Dermis microvascular lymphatic vessel endothelial cell (primary cell): ENCODE results near the gene ZBTB7C. TPM values are rescaled to one million over a fixed set of nuclear protein-coding genes. Genes with fewer than 3 reads are reported as not detected.

ENCODE experiments used
- DNase-seq, 2 donors: peaks; one replicate each; pipeline versions ENCODE4 v3.0.0 to v3.0.0-alpha.2; 2010; ENCODE audit warnings: low read depth in 2 of 2
- total RNA-seq: library from RNA; depleted of rRNA; stranded (reverse); fragments of >200 nt; gene quantifications from 2 replicates; pipeline ENCODE4 v1.2.1, GENCODE V29; 2014

The ZBTB7C gene
- total RNA-seq, 1 donor from 2014 or later: under 0.01 TPM

- DNase-seq: no peak
These were observed 191.6 kb downstream of the ZBTB7C start for GRCh38 chr18:48217258-48218250.

- DNase-seq: no peak
These were observed 192.4 kb downstream of the ZBTB7C start for GRCh38 chr18:48216639-48217257.

- DNase-seq: no peak
These were observed 193.1 kb downstream of the ZBTB7C start for GRCh38 chr18:48215876-48216638.

- no peak for DNase-seq
These were observed 195.4 kb downstream of the ZBTB7C start for GRCh38 chr18:48213791-48214190.

GRCh38 chr18:48208432-48209140 lies 200.6 kb downstream of the ZBTB7C start:
- no peak for DNase-seq

- DNase-seq: no peak
These were observed 201.4 kb downstream of the ZBTB7C start for GRCh38 chr18:48207733-48208132.

- DNase-seq: no peak
These were observed 202.3 kb downstream of the ZBTB7C start for GRCh38 chr18:48206887-48207286.

- no peak for DNase-seq
These were observed 205.1 kb downstream of the ZBTB7C start for GRCh38 chr18:48203961-48204666.

- no peak for DNase-seq
These were observed 205.8 kb downstream of the ZBTB7C start for GRCh38 chr18:48203288-48203945.

GRCh38 chr18:48202350-48203260 lies 206.6 kb downstream of the ZBTB7C start:
- DNase-seq: no peak

GRCh38 chr18:48202006-48202348 lies 207.2 kb downstream of the ZBTB7C start:
- no peak for DNase-seq

GRCh38 chr18:48201337-48202005 lies 207.7 kb downstream of the ZBTB7C start:
- DNase-seq: no peak

- DNase-seq: no peak
These were observed 208.4 kb downstream of the ZBTB7C start for GRCh38 chr18:48200631-48201336.

GRCh38 chr18:48199399-48199798 lies 209.8 kb downstream of the ZBTB7C start:
- DNase-seq: no peak

- peak; percentile 2 to 33 for DNase-seq
These were observed 211.4 kb downstream of the ZBTB7C start for GRCh38 chr18:48197819-48198218.

GRCh38 chr18:48195787-48196186 lies 213.4 kb downstream of the ZBTB7C start:
- no peak for DNase-seq

- DNase-seq: no peak
These were observed 214.5 kb downstream of the ZBTB7C start for GRCh38 chr18:48194591-48195181.
